Loucy (cell line): ENCODE results near the gene ABHD15.

Experiments
- H2AFZ ChIP-seq: fragments of 200-600 bp; sonication (generic); 2 replicates; pipeline ENCODE4 v1.6.0; 2016; ENCODE audit warnings: antibody characterized with exemption, mild to moderate bottlenecking, low read length, moderate library complexity
- H3F3A ChIP-seq: fragments of 200-600 bp; 2 replicates; pipeline ENCODE4 v1.6.0; 2016; ENCODE audit warnings: antibody characterized with exemption, low read depth, mild to moderate bottlenecking
- H3K27me3 ChIP-seq: fragments of 200-600 bp; sonication (generic); 2 replicates; pipeline ENCODE4 v1.6.1; 2014; ENCODE audit warnings: low read length, mild to moderate bottlenecking; ENCODE audit not compliant: insufficient read depth, poor library complexity, severe bottlenecking
- H3K36me3 ChIP-seq: fragments of 200-600 bp; sonication (generic); 2 replicates; pipeline ENCODE4 v1.6.1; 2016; ENCODE audit warnings: low read length; ENCODE audit not compliant: insufficient read depth
- H3K4me1 ChIP-seq: fragments of 200-600 bp; sonication (generic); 2 replicates; pipeline ENCODE4 v1.5.1; 2014; ENCODE audit warnings: low read length, mild to moderate bottlenecking; ENCODE audit not compliant: insufficient read depth, poor library complexity, severe bottlenecking
- H3K4me2 ChIP-seq: fragments of 200-600 bp; sonication (generic); 2 replicates; pipeline ENCODE4 v1.6.0; 2014; ENCODE audit warnings: antibody characterized with exemption, low read length, low read depth, mild to moderate bottlenecking; ENCODE audit not compliant: poor library complexity, severe bottlenecking
- H3K4me3 ChIP-seq: fragments of 200-600 bp; sonication (generic); 2 replicates; pipeline ENCODE4 v1.5.1; 2014; ENCODE audit warnings: low read length, mild to moderate bottlenecking, mixed read lengths; ENCODE audit not compliant: poor library complexity, severe bottlenecking
- H3K79me2 ChIP-seq: fragments of 200-600 bp; sonication (generic); 2 replicates; pipeline ENCODE4 v1.6.1; 2014; ENCODE audit warnings: low read length; ENCODE audit not compliant: insufficient read depth
- H3K9ac ChIP-seq: fragments of 200-600 bp; sonication (generic); 2 replicates; pipeline ENCODE4 v1.6.0; 2014; ENCODE audit warnings: mild to moderate bottlenecking, low read depth, low read length, moderate library complexity; ENCODE audit not compliant: poor library complexity, severe bottlenecking
- H3K9me2 ChIP-seq: fragments of 200-600 bp; sonication (generic); replicated peaks from 2 replicates; pipeline ENCODE4 v1.6.1; 2016; ENCODE audit warnings: low read depth, low read length, mixed read lengths
- H3K9me3 ChIP-seq: fragments of 200-600 bp; sonication (generic); 2 replicates; pipeline ENCODE4 v1.6.1; 2014; ENCODE audit warnings: mild to moderate bottlenecking, antibody characterized with exemption, low read length, low read depth; ENCODE audit not compliant: insufficient read depth
- H4K20me1 ChIP-seq: fragments of 200-600 bp; sonication (generic); 2 replicates; pipeline ENCODE4 v1.6.0; 2014; ENCODE audit warnings: antibody characterized with exemption, low read length, mild to moderate bottlenecking; ENCODE audit not compliant: insufficient read depth, poor library complexity, severe bottlenecking
- EZH2phosphoT487 ChIP-seq: fragments of 200-600 bp; IDR thresholded peaks from 2 replicates; pipeline ENCODE4 v1.6.1; 2018; ENCODE audit warnings: antibody characterized with exemption, mild to moderate bottlenecking, moderate library complexity, borderline replicate concordance
- TF ChIP-seq, protein P1 (sequence below): fragments of 200-600 bp; sonication (generic); conservative IDR thresholded peaks from 2 replicates; pipeline ENCODE4 v1.5.1; 2014; ENCODE audit warnings: mild to moderate bottlenecking, antibody characterized with exemption, low read length

The ABHD15 gene

DNA sequence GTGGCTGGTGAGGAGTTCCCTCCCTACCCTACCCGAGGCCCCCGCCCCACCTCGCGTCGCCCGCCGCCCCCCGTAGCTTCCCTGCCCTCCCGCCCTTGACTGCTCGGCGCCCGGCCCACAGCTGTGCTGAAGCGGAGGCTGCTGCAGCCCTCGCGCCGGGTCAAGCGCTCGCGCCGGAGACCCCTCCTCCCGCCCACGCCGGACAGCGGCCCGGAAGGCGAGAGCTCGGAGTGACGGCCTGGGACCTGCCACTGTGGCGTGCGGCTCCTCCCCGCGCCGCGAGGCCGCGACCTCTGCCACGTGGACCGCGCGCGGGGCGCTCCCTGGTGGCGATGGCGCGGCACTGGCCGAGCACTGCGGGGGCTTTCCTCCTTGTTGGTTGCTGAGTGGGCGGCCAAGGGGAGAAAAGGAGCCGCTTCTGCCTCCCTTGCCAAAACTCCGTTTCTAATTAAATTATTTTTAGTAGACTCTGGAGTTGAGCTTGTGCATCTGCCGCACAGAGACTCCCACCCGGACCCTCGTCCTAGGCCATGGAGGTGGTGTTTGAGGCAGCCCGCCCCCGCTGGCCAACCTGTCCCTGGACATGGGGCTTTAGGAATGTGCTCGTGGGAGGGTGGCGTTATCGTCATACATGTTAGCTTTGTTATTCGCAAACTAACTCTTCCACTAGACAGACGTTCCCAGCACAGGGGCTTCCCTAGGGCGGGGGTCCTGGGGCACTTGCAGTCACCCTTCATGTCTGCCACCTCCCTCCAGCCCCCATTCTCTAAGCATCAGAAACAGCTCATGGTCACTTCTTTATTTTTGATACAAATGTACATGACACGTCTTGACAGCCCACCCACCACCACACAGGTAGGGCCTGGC is 6.1 kb upstream of the ABHD15 start:
- Histone ChIP-seq H3K9me2 (no peaks in the 10 kb centered on the region), H3K9me3 (no peaks in the 10 kb centered on the region), H3K4me1 (peaks cover 6% of the 10 kb centered on the region), H3F3A (no peaks in the 10 kb centered on the region), H3K79me2 (peaks cover 6% of the 10 kb centered on the region; the same call in 1 of the 2 replicates), H3K4me2 (no peak overlapping the region), H3K4me3 (no peak overlapping the region), H2AFZ (no peak overlapping the region), H3K9ac (no peak overlapping the region), H3K36me3 (peaks cover 37% of the 10 kb centered on the region; the same call in 1 of the 2 replicates), H4K20me1 (peaks cover 5% of the 10 kb centered on the region), H3K27me3 (no peaks in the 10 kb centered on the region)
- no peak for TF ChIP-seq EZH2phosphoT487
- TF ChIP-seq, protein P1, sequence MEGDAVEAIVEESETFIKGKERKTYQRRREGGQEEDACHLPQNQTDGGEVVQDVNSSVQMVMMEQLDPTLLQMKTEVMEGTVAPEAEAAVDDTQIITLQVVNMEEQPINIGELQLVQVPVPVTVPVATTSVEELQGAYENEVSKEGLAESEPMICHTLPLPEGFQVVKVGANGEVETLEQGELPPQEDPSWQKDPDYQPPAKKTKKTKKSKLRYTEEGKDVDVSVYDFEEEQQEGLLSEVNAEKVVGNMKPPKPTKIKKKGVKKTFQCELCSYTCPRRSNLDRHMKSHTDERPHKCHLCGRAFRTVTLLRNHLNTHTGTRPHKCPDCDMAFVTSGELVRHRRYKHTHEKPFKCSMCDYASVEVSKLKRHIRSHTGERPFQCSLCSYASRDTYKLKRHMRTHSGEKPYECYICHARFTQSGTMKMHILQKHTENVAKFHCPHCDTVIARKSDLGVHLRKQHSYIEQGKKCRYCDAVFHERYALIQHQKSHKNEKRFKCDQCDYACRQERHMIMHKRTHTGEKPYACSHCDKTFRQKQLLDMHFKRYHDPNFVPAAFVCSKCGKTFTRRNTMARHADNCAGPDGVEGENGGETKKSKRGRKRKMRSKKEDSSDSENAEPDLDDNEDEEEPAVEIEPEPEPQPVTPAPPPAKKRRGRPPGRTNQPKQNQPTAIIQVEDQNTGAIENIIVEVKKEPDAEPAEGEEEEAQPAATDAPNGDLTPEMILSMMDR: no peak; the same call in 1 of the 2 replicates

DNA sequence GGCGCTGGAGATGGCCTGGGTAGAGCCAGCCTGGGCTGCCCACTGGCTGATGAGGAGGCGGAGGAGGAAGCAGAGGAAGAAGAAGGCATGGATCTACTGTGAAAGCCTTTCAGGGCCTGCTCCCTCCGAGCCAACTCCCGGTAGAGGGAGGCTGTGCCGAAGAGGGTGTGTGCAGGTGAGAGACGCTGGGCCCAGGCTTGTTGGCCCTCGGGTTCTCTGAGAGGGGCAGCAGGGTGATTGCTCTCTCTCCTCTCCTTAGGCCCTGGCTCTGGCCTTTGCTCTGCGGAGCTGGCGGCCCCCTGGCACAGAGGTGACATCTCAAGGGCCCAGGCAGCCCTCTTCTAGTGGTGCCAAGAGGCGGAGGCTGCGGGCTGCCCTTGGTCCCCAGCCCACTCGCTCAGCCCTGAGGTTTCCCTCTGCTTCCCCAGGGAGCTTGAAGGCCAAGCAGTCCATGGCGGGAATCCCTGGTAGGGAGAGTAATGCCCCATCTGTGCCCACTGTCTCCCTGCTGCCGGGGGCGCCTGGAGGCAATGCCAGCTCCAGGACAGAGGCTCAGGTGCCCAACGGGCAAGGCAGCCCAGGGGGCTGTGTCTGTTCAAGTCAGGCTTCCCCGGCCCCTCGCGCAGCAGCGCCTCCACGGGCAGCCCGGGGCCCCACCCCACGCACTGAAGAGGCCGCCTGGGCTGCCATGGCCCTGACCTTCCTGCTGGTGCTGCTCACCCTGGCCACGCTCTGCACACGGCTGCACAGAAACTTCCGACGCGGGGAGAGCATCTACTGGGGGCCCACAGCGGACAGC is 5.2 kb upstream of the ABHD15 start:
- Histone ChIP-seq H3K36me3 (peaks cover 31% of the 10 kb centered on the region; the same call in 1 of the 2 replicates), H4K20me1 (peaks cover 10% of the 10 kb centered on the region), H3K9ac (no peak overlapping the region), H2AFZ (no peak overlapping the region), H3K4me3 (no peak overlapping the region), H3K27me3 (no peaks in the 10 kb centered on the region), H3K4me2 (no peak overlapping the region), H3K79me2 (peaks cover 6% of the 10 kb centered on the region; the same call in 1 of the 2 replicates), H3K9me3 (no peaks in the 10 kb centered on the region), H3K9me2 (no peaks in the 10 kb centered on the region), H3K4me1 (peaks cover 6% of the 10 kb centered on the region), H3F3A (0 out of 2 replicates have a peak, but pooled peaks cover 3% of the 10 kb centered on the region)
- no peak for TF ChIP-seq EZH2phosphoT487
- TF ChIP-seq, protein P1: no peak

DNA sequence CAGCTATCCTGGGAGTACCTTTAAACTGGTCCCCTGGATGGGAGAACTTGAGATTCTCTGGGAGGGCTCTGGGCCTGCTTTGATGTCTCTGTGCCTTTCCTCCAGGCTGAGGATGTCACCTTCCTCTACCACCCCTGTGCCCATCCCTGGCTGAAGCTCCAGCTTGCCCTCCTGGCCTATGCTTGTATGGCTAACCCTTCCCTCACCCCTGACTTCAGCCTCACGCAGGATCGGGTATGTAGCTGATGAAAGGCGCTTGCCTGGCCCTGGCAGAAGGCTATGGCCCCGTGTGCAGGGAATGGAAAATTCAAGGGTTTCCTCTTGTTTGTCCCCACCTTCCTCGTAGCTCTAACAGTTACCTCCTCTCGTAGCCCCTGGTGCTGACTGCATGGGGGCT is 4.6 kb upstream of the ABHD15 start:
- Histone ChIP-seq H3K4me1 (peaks cover 8% of the 10 kb centered on the region), H2AFZ (no peak overlapping the region), H3K4me2 (no peak overlapping the region), H3F3A (0 out of 2 replicates have a peak, but pooled peaks cover 3% of the 10 kb centered on the region), H3K4me3 (no peak overlapping the region), H3K9me2 (no peaks in the 10 kb centered on the region), H3K9me3 (no peaks in the 10 kb centered on the region), H3K79me2 (peaks cover 6% of the 10 kb centered on the region; the same call in 1 of the 2 replicates), H4K20me1 (peaks cover 10% of the 10 kb centered on the region), H3K36me3 (peaks cover 25% of the 10 kb centered on the region; the same call in 1 of the 2 replicates), H3K27me3 (no peaks in the 10 kb centered on the region), H3K9ac (no peak overlapping the region)
- TF ChIP-seq EZH2phosphoT487: no peak
- TF ChIP-seq, protein P1: no peak
